Subcutaneous preadipocyte (primary cell): ENCODE results near the gene TSPY10. TPM values are rescaled to one million over a fixed set of nuclear protein-coding genes. Genes with fewer than 3 reads are reported as not detected.

ENCODE experiments used
- total RNA-seq: library from RNA; depleted of rRNA; stranded (reverse); fragments of >200 nt; gene quantifications from 2 replicates; pipeline ENCODE4 v1.2.3, GENCODE V29; 2012

TSPY10 gene
- total RNA-seq = not detected in 2 replicates

GRCh38 chrY:9527580-9527979 is at the start of gene TSPY10:
TSPY10 (plus strand) TSS chrY:9527880; CDS start chrY:9527926, 46 bp downstream.

GRCh38 chrY:9486967-9487366 is 40.7 kb upstream of the TSPY10 start, which contains the start of gene TSPY9:
TSPY9 (plus strand) TSS chrY:9487267; CDS start chrY:9487313, 46 bp downstream.

Other genes starting within 250 kb of the TSPY10 start
- not detected in 2 replicates for gene TSPY4, start 190.4 kb upstream of the TSPY10 start, total RNA-seq
- not detected in 2 replicates for gene TSPY8, start 170.1 kb upstream of the TSPY10 start, total RNA-seq
- not detected in 2 replicates for gene TSPY3, start 129.5 kb upstream of the TSPY10 start, total RNA-seq
- gene TSPY1, start 60.9 kb upstream of the TSPY10 start, total RNA-seq = not detected in 2 replicates
- gene TSPY9, start 40.6 kb upstream of the TSPY10 start, total RNA-seq = not detected in 2 replicates